IPS-11a (cell line): ENCODE measurements around the gene NECTIN3.

Experiments
- H3K4me3 ChIP-seq: one replicate; pipeline ENCODE4 v1.5.1; 2013; ENCODE audit warnings: low read depth, low read length, control low read depth

Gene NECTIN3

GRCh38 chr3:111081008-111081545 lies 9.5 kb downstream of the NECTIN3 start:
- H3K4me3 ChIP-seq: no peak overlapping the region

GRCh38 chr3:111084911-111085310 lies 13.3 kb downstream of the NECTIN3 start:
- H3K4me3 ChIP-seq: no peak overlapping the region

GRCh38 chr3:111087924-111088469 lies 16.4 kb downstream of the NECTIN3 start:
- no peak overlapping the region for H3K4me3 ChIP-seq

- H3K4me3 ChIP-seq: no peak overlapping the region
Measured at GRCh38 chr3:111096487-111097209, 25.0 kb downstream of the NECTIN3 start.

- H3K4me3 ChIP-seq: no peak overlapping the region
Measured at GRCh38 chr3:111103807-111104206, 32.2 kb downstream of the NECTIN3 start.

GRCh38 chr3:111106993-111107661 lies 35.5 kb downstream of the NECTIN3 start:
- no peak overlapping the region for H3K4me3 ChIP-seq

GRCh38 chr3:111107662-111108035 lies 36.0 kb downstream of the NECTIN3 start:
- no peak overlapping the region for H3K4me3 ChIP-seq

GRCh38 chr3:111112913-111113312 lies 41.3 kb downstream of the NECTIN3 start:
- H3K4me3 ChIP-seq: no peak overlapping the region

GRCh38 chr3:111128884-111129283 lies 57.3 kb downstream of the NECTIN3 start:
- H3K4me3 ChIP-seq: no peak overlapping the region

- H3K4me3 ChIP-seq: no peak overlapping the region
Measured at GRCh38 chr3:111130827-111131226, 59.2 kb downstream of the NECTIN3 start.

GRCh38 chr3:111134302-111134701 lies 62.7 kb downstream of the NECTIN3 start:
- H3K4me3 ChIP-seq: no peak overlapping the region

- H3K4me3 ChIP-seq: no peak overlapping the region
Measured at GRCh38 chr3:111151438-111151837, 79.8 kb downstream of the NECTIN3 start.

GRCh38 chr3:111152496-111152895 lies 80.9 kb downstream of the NECTIN3 start:
- no peak overlapping the region for H3K4me3 ChIP-seq

- H3K4me3 ChIP-seq: no peak overlapping the region
Measured at GRCh38 chr3:111156517-111156916, 84.9 kb downstream of the NECTIN3 start.

- H3K4me3 ChIP-seq: no peak overlapping the region
Measured at GRCh38 chr3:111159391-111159790, 87.8 kb downstream of the NECTIN3 start.

- no peak overlapping the region for H3K4me3 ChIP-seq
Measured at GRCh38 chr3:111164621-111165020, 93.0 kb downstream of the NECTIN3 start.

- H3K4me3 ChIP-seq: no peak overlapping the region
Measured at GRCh38 chr3:111165411-111165810, 93.8 kb downstream of the NECTIN3 start.

GRCh38 chr3:111173328-111173900 lies 101.8 kb downstream of the NECTIN3 start:
- no peak overlapping the region for H3K4me3 ChIP-seq

- no peak overlapping the region for H3K4me3 ChIP-seq
Measured at GRCh38 chr3:111173906-111174305, 102.3 kb downstream of the NECTIN3 start.

- no peak overlapping the region for H3K4me3 ChIP-seq
Measured at GRCh38 chr3:111190518-111190917, 118.9 kb downstream of the NECTIN3 start.

GRCh38 chr3:111193472-111193871 lies 121.9 kb downstream of the NECTIN3 start:
- no peak overlapping the region for H3K4me3 ChIP-seq

GRCh38 chr3:111194048-111194447 lies 122.4 kb downstream of the NECTIN3 start:
- H3K4me3 ChIP-seq: no peak overlapping the region
